ENCODE data around the gene TUBGCP3. TPM values are rescaled to one million over a fixed set of nuclear protein-coding genes. Genes with fewer than 3 reads are reported as not detected.

Gene TUBGCP3
- total RNA-seq, 1 experiment from 2014 or later: 37.3 TPM

DNA sequence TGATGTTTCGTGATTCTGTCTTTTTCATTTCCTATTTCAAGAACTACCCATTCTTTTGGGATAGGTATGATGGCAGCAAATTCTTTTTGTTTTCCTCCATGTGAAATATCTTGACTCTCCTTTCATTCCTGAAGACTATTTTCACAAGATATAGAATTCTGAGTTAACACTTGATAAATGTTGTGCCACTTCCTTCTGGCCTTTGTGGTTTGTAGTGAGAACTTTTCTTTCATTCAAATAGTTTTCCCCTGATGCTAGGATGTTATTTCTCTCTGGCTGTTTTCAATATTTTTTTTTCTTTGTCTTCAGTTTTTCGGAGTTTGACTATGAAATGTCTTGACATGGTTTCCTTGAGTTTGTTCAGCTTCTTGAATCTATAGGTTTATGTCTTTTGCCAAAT lies 8.3 kb upstream of the TUBGCP3 start:
- Histone ChIP-seq H3K23me2 (ENCODE audit: insufficient read length, low read depth, low read length, poor library complexity, severe bottlenecking) (no peaks in the 10 kb centered on the region), H4K91ac (ENCODE audit: insufficient read length, low read depth, low read length) (no peak overlapping the region), H3K27ac (ENCODE audit: insufficient read length, low read depth, low read length) (no peak overlapping the region), H2BK12ac (ENCODE audit: insufficient read length, low read depth, low read length) (no peak overlapping the region), H3K4me2 (ENCODE audit: insufficient read depth, insufficient read length, low read length) (no peak overlapping the region), H3K23ac (ENCODE audit: insufficient read length, low read depth, low read length) (no peak overlapping the region), H2AK5ac (ENCODE audit: insufficient read length, low read length) (no peak overlapping the region), H3K79me2 (ENCODE audit: insufficient read depth, low read length) (no peaks in the 10 kb centered on the region), H2BK15ac (ENCODE audit: low read depth, low read length) (no peak overlapping the region), H2BK120ac (ENCODE audit: low read depth, low read length, poor library complexity, severe bottlenecking) (no peak overlapping the region), H3K18ac (ENCODE audit: insufficient read length, low read depth, low read length) (no peak overlapping the region), H2AFZ (ENCODE audit: low read length) (no peak overlapping the region), H3K4me1 (ENCODE audit: insufficient read depth, low read length) (no peaks in the 10 kb centered on the region), H3K4ac (ENCODE audit: low read depth, low read length) (no peak overlapping the region), H3T11ph (ENCODE audit: low read length) (no peak overlapping the region), H2BK5ac (ENCODE audit: insufficient read length, low read length) (no peak overlapping the region), H4K8ac (replicated peaks; ENCODE audit: insufficient read length, low read depth, low read length) (no peak overlapping the region), H4K5ac (ENCODE audit: insufficient read length, low read depth, low read length) (no peak overlapping the region), H3K14ac (ENCODE audit: insufficient read depth, low read length) (no peak overlapping the region), H4K20me1 (ENCODE audit: control insufficient read depth, insufficient read depth, insufficient read length) (no peaks in the 10 kb centered on the region), H3K9ac (ENCODE audit: extremely low read depth, insufficient read length, low read length) (no peak overlapping the region), H2BK20ac (ENCODE audit: low read depth, low read length, poor library complexity, severe bottlenecking) (no peak overlapping the region), H3K56ac (ENCODE audit: insufficient read length, low read depth, low read length) (no peak overlapping the region), H3K9me3 (ENCODE audit: control insufficient read depth, low read depth, low read length) (no peaks in the 10 kb centered on the region), H3K27me3 (ENCODE audit: insufficient read depth, low read length) (no peaks in the 10 kb centered on the region), H3K79me1 (ENCODE audit: insufficient read depth, low read depth, low read length, poor library complexity, severe bottlenecking) (no peaks in the 10 kb centered on the region)
- DNase-seq: no peak
- peaks cover 24% of the 10 kb centered on the region for H3K27me3 Mint-ChIP-seq (ENCODE audit: low read depth)
- WGBS (ENCODE audit: extremely low coverage, insufficient read length, low lambda C conversion rate): no CpG with 5 or more reads among the region's 2 CpGs
- TF ChIP-seq, protein P1, sequence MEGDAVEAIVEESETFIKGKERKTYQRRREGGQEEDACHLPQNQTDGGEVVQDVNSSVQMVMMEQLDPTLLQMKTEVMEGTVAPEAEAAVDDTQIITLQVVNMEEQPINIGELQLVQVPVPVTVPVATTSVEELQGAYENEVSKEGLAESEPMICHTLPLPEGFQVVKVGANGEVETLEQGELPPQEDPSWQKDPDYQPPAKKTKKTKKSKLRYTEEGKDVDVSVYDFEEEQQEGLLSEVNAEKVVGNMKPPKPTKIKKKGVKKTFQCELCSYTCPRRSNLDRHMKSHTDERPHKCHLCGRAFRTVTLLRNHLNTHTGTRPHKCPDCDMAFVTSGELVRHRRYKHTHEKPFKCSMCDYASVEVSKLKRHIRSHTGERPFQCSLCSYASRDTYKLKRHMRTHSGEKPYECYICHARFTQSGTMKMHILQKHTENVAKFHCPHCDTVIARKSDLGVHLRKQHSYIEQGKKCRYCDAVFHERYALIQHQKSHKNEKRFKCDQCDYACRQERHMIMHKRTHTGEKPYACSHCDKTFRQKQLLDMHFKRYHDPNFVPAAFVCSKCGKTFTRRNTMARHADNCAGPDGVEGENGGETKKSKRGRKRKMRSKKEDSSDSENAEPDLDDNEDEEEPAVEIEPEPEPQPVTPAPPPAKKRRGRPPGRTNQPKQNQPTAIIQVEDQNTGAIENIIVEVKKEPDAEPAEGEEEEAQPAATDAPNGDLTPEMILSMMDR (conservative IDR thresholded peaks at IDR 0.05): no peak
- H3K27ac Mint-ChIP-seq: no peak overlapping the region
- H3K4me1 Mint-ChIP-seq: no peaks in the 10 kb centered on the region; a peak in 1 of 4 replicates
- no peaks in the 10 kb centered on the region for H3K36me3 Mint-ChIP-seq (ENCODE audit: insufficient read depth in 1 of 3, low read depth in 3 of 3)
- peaks cover 0 to 1% of the 10 kb centered on the region in 2 experiments; a peak in 2 of 5 replicates for H3K9me3 Mint-ChIP-seq
- no peak overlapping the region for H3K4me3 Mint-ChIP-seq

Measured in H9 (cell line).